ENCODE measurements around the gene BABAM2. TPM values are rescaled to one million over a fixed set of nuclear protein-coding genes. Genes with fewer than 3 reads are reported as not detected.

The BABAM2 gene
- total RNA-seq, 3 donors from 2014 or later (not counting 1 experiment from before 2014, with no cell fraction given), result 54.6 to 66.1 (median 59.5) TPM

DNA sequence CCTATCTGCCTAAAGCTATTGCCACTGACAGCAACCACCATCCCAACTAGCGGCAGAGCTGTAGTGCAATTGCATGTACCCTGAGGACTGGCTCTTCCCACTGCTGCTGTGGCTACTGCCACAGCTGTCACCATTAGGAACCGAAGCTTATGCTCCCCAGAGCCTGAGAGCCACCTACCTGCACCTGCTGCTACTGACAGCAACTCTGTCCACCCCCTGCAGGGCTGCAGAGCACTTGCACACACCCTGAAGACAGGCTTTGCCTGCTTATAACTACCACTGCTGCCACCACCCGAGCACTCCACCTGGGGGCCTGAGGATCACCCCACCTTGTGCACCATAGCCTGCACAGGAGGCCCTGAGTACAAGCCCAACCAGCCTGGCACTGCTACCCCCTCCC lies 284.5 kb downstream of the BABAM2 start:
- Histone ChIP-seq H3K9me3 (ENCODE audit: control insufficient read depth, insufficient read depth, low read length) (peaks cover 4% of the 10 kb centered on the region), H3K4me1 (ENCODE audit: control insufficient read depth, insufficient read depth, low read length) (no peaks in the 10 kb centered on the region), H3K27ac (ENCODE audit: low read length) (no peak overlapping the region), H3K27me3 (ENCODE audit: control insufficient read depth, insufficient read depth, low read length) (no peaks in the 10 kb centered on the region), H3K4me3 (ENCODE audit: low read length) (no peak overlapping the region), H3K36me3 (ENCODE audit: control insufficient read depth, insufficient read depth, low read length) (no peaks in the 10 kb centered on the region)
- Mint-ChIP-seq H3K27me3 (ENCODE audit: low read depth in 2 of 2) (no peaks in the 10 kb centered on the region), H3K27ac (no peak overlapping the region), H3K4me1 (no peaks in the 10 kb centered on the region), H3K4me3 (no peak overlapping the region), H3K9me3 (peaks cover 4 to 12% of the 10 kb centered on the region in 2 donors), H3K36me3 (peaks cover 14% of the 10 kb centered on the region)
- TF ChIP-seq CTCF (IDR thresholded peaks at IDR 0.05), result no peak
- 94% methylated on average over 3 of the region's 3 CpGs for WGBS (ENCODE audit: insufficient coverage)
- ATAC-seq (no peak), DNase-seq (no peak)
- intact Hi-C loops (cut with micrococcal nuclease), result no loop called here

DNA sequence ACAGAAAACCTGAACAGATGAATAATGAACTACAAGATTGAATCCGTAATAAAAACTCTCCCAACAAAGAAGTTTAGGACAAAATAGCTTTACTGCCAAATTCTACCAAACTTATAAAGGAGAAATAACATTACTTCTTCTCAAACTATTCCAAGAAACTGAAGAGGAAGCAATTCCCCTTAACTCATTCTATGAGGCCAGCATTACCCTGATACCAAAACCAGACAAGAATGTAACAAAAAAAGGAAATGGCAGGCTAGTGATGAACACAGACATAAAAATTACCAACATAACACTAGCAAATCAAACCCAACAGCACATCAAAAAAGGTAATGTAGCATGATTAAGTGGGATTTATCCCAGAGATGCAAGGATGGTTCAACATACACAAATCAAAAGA lies 288.4 kb downstream of the BABAM2 start:
- TF ChIP-seq CTCF (IDR thresholded peaks at IDR 0.05), result no peak

DNA sequence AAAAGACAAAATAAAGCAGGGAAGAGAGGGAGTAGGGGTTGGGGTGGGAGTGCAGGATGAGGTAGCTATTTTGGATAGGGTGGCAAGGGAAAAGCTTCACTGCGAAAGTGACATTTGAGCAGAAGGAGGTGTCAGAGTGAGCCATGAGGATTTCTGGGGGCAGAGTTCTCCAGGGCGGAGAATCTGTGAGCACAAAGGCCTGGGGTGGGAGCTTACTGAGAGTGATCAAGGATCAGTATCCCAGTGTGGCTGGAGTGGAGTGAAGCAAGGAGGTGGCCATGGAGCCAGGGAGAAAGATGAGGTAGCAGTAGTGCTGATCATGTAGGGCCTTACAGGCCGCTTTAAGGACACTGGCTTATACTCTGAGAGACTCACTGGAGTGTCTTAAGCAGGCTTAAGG lies 291.3 kb downstream of the BABAM2 start:
- H3K4me1 ChIP-seq (ENCODE audit: control insufficient read depth, insufficient read depth, low read length), result no peaks in the 10 kb centered on the region
- intact Hi-C loops (cut with micrococcal nuclease), result no loop called here
- no peaks in the 10 kb centered on the region for H3K36me3 ChIP-seq (ENCODE audit: control insufficient read depth, insufficient read depth, low read length)
- H3K9me3 ChIP-seq (ENCODE audit: control insufficient read depth, insufficient read depth, low read length), result no peaks in the 10 kb centered on the region
- H3K4me3 ChIP-seq (ENCODE audit: low read length), result no peak overlapping the region
- Mint-ChIP-seq H3K4me3 (no peak overlapping the region), H3K4me1 (no peaks in the 10 kb centered on the region), H3K9me3 (peaks cover 4 to 6% of the 10 kb centered on the region in 2 donors), H3K27ac (no peak overlapping the region), H3K27me3 (ENCODE audit: low read depth in 2 of 2) (no peaks in the 10 kb centered on the region), H3K36me3 (peaks cover 9% of the 10 kb centered on the region)
- ATAC-seq (no peak), DNase-seq (no peak)
- no peak overlapping the region for H3K27ac ChIP-seq (ENCODE audit: low read length)
- no peak for TF ChIP-seq CTCF (IDR thresholded peaks at IDR 0.05)
- no peaks in the 10 kb centered on the region for H3K27me3 ChIP-seq (ENCODE audit: control insufficient read depth, insufficient read depth, low read length)
- 99% methylated on average over 3 of the region's 3 CpGs for WGBS (ENCODE audit: insufficient coverage)

More for the DNA sequence above, 288.4 kb downstream of the BABAM2 start:
- Histone ChIP-seq H3K4me3 (ENCODE audit: low read length) (no peak overlapping the region), H3K27me3 (ENCODE audit: control insufficient read depth, insufficient read depth, low read length) (no peaks in the 10 kb centered on the region), H3K36me3 (ENCODE audit: control insufficient read depth, insufficient read depth, low read length) (no peaks in the 10 kb centered on the region), H3K4me1 (ENCODE audit: control insufficient read depth, insufficient read depth, low read length) (no peaks in the 10 kb centered on the region), H3K27ac (ENCODE audit: low read length) (no peak overlapping the region), H3K9me3 (ENCODE audit: control insufficient read depth, insufficient read depth, low read length) (peaks cover 4% of the 10 kb centered on the region)
- Mint-ChIP-seq H3K4me3 (no peak overlapping the region), H3K36me3 (peaks cover 14% of the 10 kb centered on the region), H3K9me3 (peaks cover 4 to 12% of the 10 kb centered on the region in 2 donors), H3K4me1 (no peaks in the 10 kb centered on the region), H3K27ac (no peak overlapping the region), H3K27me3 (ENCODE audit: low read depth in 2 of 2) (no peaks in the 10 kb centered on the region)
- 100% methylated on average over 1 of the region's 1 CpG for WGBS (ENCODE audit: insufficient coverage)
- DNase-seq (no peak), ATAC-seq (no peak)
- intact Hi-C loops (cut with micrococcal nuclease), result no loop called here

DNA sequence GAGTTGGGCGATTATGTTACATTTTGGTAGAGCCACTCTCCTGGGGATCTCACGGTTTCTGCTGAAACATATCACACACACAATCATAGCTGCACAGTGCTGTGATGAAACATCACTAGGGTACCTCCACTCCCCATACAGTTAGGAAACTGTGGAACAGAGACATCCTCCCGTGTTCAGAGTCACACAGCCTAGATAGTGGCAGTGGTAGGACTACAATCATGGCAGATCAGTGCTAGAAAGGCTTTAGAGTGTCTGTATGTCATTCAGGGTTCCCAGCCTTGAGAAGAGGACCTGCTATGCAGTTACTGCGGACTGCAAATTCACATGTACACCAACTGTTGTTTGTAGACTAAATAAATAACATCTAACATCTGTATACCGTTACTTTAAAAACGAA lies 291.8 kb downstream of the BABAM2 start:
- ATAC-seq (no peak), DNase-seq (no peak)
- TF ChIP-seq CTCF (IDR thresholded peaks at IDR 0.05), result no peak
- whole genome bisulfite sequencing (ENCODE audit: insufficient coverage), result 98% methylated on average over 3 of the region's 6 CpGs
- no peak overlapping the region for H3K4me3 Mint-ChIP-seq
- intact Hi-C loops (cut with micrococcal nuclease), result no loop called here
- H3K36me3 Mint-ChIP-seq, result peaks cover 3% of the 10 kb centered on the region
- no peaks in the 10 kb centered on the region for H3K4me1 ChIP-seq (ENCODE audit: control insufficient read depth, insufficient read depth, low read length)
- no peaks in the 10 kb centered on the region for H3K27me3 ChIP-seq (ENCODE audit: control insufficient read depth, insufficient read depth, low read length)
- no peak overlapping the region for H3K4me3 ChIP-seq (ENCODE audit: low read length)
- no peak overlapping the region for H3K27ac ChIP-seq (ENCODE audit: low read length)
- no peaks in the 10 kb centered on the region for H3K9me3 ChIP-seq (ENCODE audit: control insufficient read depth, insufficient read depth, low read length)
- no peaks in the 10 kb centered on the region for H3K4me1 Mint-ChIP-seq
- no peak overlapping the region for H3K27ac Mint-ChIP-seq
- peaks cover 3 to 4% of the 10 kb centered on the region in 2 donors for H3K9me3 Mint-ChIP-seq
- H3K36me3 ChIP-seq (ENCODE audit: control insufficient read depth, insufficient read depth, low read length), result no peaks in the 10 kb centered on the region
- H3K27me3 Mint-ChIP-seq (ENCODE audit: low read depth in 2 of 2), result no peaks in the 10 kb centered on the region
